CD14-positive monocyte (primary cell): ENCODE results near the gene PCBP3. TPM values are rescaled to one million over a fixed set of nuclear protein-coding genes. Genes with fewer than 3 reads are reported as not detected.

Experiments used
- DNase-seq, 3 donors: peaks; one replicate each; pipeline ENCODE4 v3.0.0-alpha.2; 2011 to 2022
- H2AFZ ChIP-seq: 2 replicates; pipeline ENCODE4 v1.6.0; 2012; ENCODE audit warnings: mild to moderate bottlenecking, low read depth, low read length, inconsistent platforms; ENCODE audit not compliant: insufficient read depth, poor library complexity, severe bottlenecking
- H3K27ac ChIP-seq, 2 donors: 1 replicate in 1 of 2; 2 replicates in 1 of 2; pipeline ENCODE4 v1.5.1; 2012 to 2013; ENCODE audit warnings: low read length in 2 of 2, control low read depth in 1 of 2, inconsistent platforms in 1 of 2, low read depth in 1 of 2, mild to moderate bottlenecking in 1 of 2
- H3K27me3 ChIP-seq, 2 donors: one replicate each; pipeline versions ENCODE4 v1.6.0 to v1.6.1; 2011 to 2013; ENCODE audit warnings: low read length in 2 of 2; ENCODE audit not compliant: control insufficient read depth in 2 of 2, insufficient read depth in 2 of 2
- H3K36me3 ChIP-seq, 2 donors: replicated peaks in 1 of 2; 1 replicate in 1 of 2; 2 replicates in 1 of 2; pipeline versions ENCODE4 v1.5.1 to v1.6.1; 2012 to 2013; ENCODE audit warnings: low read length in 2 of 2, control low read depth in 1 of 2, inconsistent platforms in 1 of 2, mild to moderate bottlenecking in 1 of 2; ENCODE audit not compliant: insufficient read depth in 2 of 2, control insufficient read depth in 1 of 2
- H3K4me1 ChIP-seq, 2 donors: 1 replicate in 1 of 2; 2 replicates in 1 of 2; pipeline versions ENCODE4 v1.5.1 to v1.6.1; 2012 to 2013; ENCODE audit warnings: low read length in 2 of 2, control low read depth in 1 of 2, inconsistent platforms in 1 of 2, mild to moderate bottlenecking in 1 of 2, moderate library complexity in 1 of 2; ENCODE audit not compliant: insufficient read depth in 2 of 2, control insufficient read depth in 1 of 2
- H3K4me2 ChIP-seq: replicated peaks from 2 replicates; pipeline ENCODE3; 2012; ENCODE audit warnings: low read length, moderate library complexity, mild to moderate bottlenecking; ENCODE audit not compliant: poor library complexity, severe bottlenecking; ENCODE audit errors: extremely low read depth
- H3K4me3 ChIP-seq, 3 experiments: fragments of 200-600 bp in 1 of 3; sonication (generic) in 1 of 3; replicated peaks in 1 of 3; 1 replicate in 2 of 3; 2 replicates in 1 of 3; pipeline ENCODE4 v1.5.1; 2011 to 2013; ENCODE audit warnings: low read length in 3 of 3, mild to moderate bottlenecking in 3 of 3, control low read depth in 2 of 3, low read depth in 2 of 3, inconsistent platforms in 1 of 3, moderate library complexity in 1 of 3
- H3K79me2 ChIP-seq: 2 replicates; pipeline ENCODE4 v1.6.0; 2012; ENCODE audit warnings: mild to moderate bottlenecking, control low read depth, inconsistent platforms, low read length, moderate library complexity; ENCODE audit not compliant: insufficient read depth
- H3K9ac ChIP-seq: 2 replicates; pipeline ENCODE4 v1.6.0; 2017; ENCODE audit warnings: low read length, mild to moderate bottlenecking; ENCODE audit not compliant: insufficient read depth, poor library complexity, severe bottlenecking
- H3K9me3 ChIP-seq, 2 donors: replicated peaks in 1 of 2; 1 replicate in 1 of 2; 2 replicates in 1 of 2; pipeline versions ENCODE4 v1.5.1 to v1.6.1; 2012 to 2013; ENCODE audit warnings: low read length in 2 of 2, control low read depth in 1 of 2; ENCODE audit not compliant: control insufficient read depth in 1 of 2, insufficient read depth in 1 of 2
- H4K20me1 ChIP-seq: 2 replicates; pipeline ENCODE4 v1.6.0; 2012; ENCODE audit warnings: mild to moderate bottlenecking, low read length, control low read depth, moderate library complexity; ENCODE audit not compliant: insufficient read depth
- H3K27ac Mint-ChIP-seq, 7 donors: one replicate each; pipeline ENCODE4 v1.8.0; 2020; ENCODE audit warnings: mild to moderate bottlenecking in 7 of 7, mixed read lengths in 7 of 7, moderate library complexity in 6 of 7, inconsistent platforms in 2 of 7
- H3K27me3 Mint-ChIP-seq, 3 donors: one replicate each; pipeline ENCODE4 v1.8.0; 2021 to 2022; ENCODE audit warnings: low read depth in 3 of 3, mild to moderate bottlenecking in 3 of 3, mixed read lengths in 3 of 3, moderate library complexity in 3 of 3, inconsistent platforms in 1 of 3
- H3K36me3 Mint-ChIP-seq, 2 donors: one replicate each; pipeline ENCODE4 v1.8.0; 2020; ENCODE audit warnings: mixed read lengths in 2 of 2, inconsistent platforms in 1 of 2, mild to moderate bottlenecking in 1 of 2
- H3K4me1 Mint-ChIP-seq: one replicate; pipeline ENCODE4 v1.8.0; 2020; ENCODE audit warnings: mild to moderate bottlenecking, mixed read lengths
- H3K4me3 Mint-ChIP-seq, 2 donors: one replicate each; pipeline ENCODE4 v1.8.0; 2020; ENCODE audit warnings: mild to moderate bottlenecking in 2 of 2, mixed read lengths in 2 of 2, moderate library complexity in 1 of 2
- H3K9me3 Mint-ChIP-seq, 7 donors: one replicate each; pipeline ENCODE4 v1.8.0; 2020 to 2022; ENCODE audit warnings: mixed read lengths in 7 of 7, mild to moderate bottlenecking in 6 of 7, moderate library complexity in 6 of 7, inconsistent platforms in 2 of 7
- whole genome bisulfite sequencing: methylation state at CpG from one replicate; pipeline ENCODE4 v1.1.5; 2013; ENCODE audit warnings: missing lambda C conversion rate; ENCODE audit not compliant: insufficient coverage; 5-methylcytosine and 5-hydroxymethylcytosine counted together
- intact Hi-C, 2 donors: fragments of 100-400 bp; cut with micrococcal nuclease; formaldehyde crosslinking; loops; one replicate each; pipeline versions ENCODE4 v1.15.0 to v1.15.1; 2023
- polyA plus RNA-seq, 3 donors: library from polyadenylated mRNA; depleted of rRNA in 1 of 3; unstranded in 2 of 3; stranded (reverse) in 1 of 3; fragments of 300-500 nt in 2 of 3; fragments of >200 nt in 1 of 3; fragmentation: Illumina TruSeq in 2 of 3; gene quantifications; 1 replicate in 2 of 3; 2 replicates in 1 of 3; pipeline ENCODE4 v1.2.3, GENCODE V29; 2012 to 2021
- TF ChIP-seq, protein P1 (sequence below): fragments of 200-600 bp; IDR thresholded peaks from one replicate; pipeline ENCODE4 v1.8.0; 2022; ENCODE audit warnings: antibody characterized with exemption, mild to moderate bottlenecking

Gene PCBP3
- polyA plus RNA-seq, 3 donors, result 0.34 to 0.49 TPM; not detected in 1

DNA sequence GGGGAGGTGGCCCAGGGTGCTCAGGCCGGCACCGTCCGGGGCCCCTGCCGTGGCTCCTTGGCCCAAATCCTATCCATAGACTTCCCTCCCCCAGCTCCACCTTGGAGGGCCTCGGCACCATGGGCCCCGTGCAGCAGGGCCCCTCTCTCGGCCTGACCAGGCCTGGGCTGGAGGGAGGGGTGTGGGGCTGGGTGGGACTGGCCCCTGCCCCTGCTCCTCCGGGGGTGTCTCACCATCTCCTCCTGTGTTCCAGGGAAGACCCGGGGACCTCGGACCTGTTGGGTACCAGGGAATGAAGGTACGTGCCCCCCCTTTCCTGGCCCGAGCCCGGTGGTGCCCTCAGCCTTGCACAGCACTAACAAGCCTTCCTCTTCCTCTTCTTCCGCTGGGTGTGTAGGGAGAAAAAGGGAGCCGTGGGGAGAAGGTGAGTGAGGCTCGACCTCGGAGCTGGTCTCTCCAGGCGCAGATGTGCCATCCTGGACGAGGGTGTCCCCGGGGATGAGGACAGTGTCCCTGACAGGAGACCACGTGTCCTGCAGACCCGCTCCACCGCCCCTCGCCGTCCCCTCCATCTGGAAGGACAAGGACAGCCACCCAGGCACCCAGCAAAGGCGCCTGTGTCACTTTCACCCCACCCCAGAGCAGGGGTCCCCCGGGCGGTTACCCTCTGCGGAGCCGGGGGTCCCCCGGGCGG is 346.0 kb downstream of the PCBP3 start:
- H3K27ac Mint-ChIP-seq, result no peak overlapping the region
- Histone ChIP-seq H3K79me2 (no peaks in the 10 kb centered on the region), H4K20me1 (no peaks in the 10 kb centered on the region), H3K4me2 (no peak overlapping the region), H3K4me3 (no peak overlapping the region), H3K4me1 (no peaks in the 10 kb centered on the region), H3K27me3 (peaks cover 0 to 2% of the 10 kb centered on the region in 2 donors), H3K36me3 (no peaks in the 10 kb centered on the region), H3K9ac (no peak overlapping the region), H3K9me3 (no peaks in the 10 kb centered on the region), H3K27ac (no peak overlapping the region), H2AFZ (no peak overlapping the region)
- no peaks in the 10 kb centered on the region for H3K4me1 Mint-ChIP-seq
- H3K4me3 Mint-ChIP-seq, result no peak overlapping the region
- TF ChIP-seq, protein P1, sequence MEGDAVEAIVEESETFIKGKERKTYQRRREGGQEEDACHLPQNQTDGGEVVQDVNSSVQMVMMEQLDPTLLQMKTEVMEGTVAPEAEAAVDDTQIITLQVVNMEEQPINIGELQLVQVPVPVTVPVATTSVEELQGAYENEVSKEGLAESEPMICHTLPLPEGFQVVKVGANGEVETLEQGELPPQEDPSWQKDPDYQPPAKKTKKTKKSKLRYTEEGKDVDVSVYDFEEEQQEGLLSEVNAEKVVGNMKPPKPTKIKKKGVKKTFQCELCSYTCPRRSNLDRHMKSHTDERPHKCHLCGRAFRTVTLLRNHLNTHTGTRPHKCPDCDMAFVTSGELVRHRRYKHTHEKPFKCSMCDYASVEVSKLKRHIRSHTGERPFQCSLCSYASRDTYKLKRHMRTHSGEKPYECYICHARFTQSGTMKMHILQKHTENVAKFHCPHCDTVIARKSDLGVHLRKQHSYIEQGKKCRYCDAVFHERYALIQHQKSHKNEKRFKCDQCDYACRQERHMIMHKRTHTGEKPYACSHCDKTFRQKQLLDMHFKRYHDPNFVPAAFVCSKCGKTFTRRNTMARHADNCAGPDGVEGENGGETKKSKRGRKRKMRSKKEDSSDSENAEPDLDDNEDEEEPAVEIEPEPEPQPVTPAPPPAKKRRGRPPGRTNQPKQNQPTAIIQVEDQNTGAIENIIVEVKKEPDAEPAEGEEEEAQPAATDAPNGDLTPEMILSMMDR, result no peak
- no peaks in the 10 kb centered on the region for H3K36me3 Mint-ChIP-seq
- no peak for DNase-seq
- intact Hi-C loops, result no loop called here
- 89% methylated on average over 18 of the region's 32 CpGs for WGBS
- peaks cover 1 to 13% (median 7%) of the 10 kb centered on the region in 3 donors for H3K27me3 Mint-ChIP-seq
- peaks cover 0 to 4% (median 0%) of the 10 kb centered on the region in 7 donors for H3K9me3 Mint-ChIP-seq

DNA sequence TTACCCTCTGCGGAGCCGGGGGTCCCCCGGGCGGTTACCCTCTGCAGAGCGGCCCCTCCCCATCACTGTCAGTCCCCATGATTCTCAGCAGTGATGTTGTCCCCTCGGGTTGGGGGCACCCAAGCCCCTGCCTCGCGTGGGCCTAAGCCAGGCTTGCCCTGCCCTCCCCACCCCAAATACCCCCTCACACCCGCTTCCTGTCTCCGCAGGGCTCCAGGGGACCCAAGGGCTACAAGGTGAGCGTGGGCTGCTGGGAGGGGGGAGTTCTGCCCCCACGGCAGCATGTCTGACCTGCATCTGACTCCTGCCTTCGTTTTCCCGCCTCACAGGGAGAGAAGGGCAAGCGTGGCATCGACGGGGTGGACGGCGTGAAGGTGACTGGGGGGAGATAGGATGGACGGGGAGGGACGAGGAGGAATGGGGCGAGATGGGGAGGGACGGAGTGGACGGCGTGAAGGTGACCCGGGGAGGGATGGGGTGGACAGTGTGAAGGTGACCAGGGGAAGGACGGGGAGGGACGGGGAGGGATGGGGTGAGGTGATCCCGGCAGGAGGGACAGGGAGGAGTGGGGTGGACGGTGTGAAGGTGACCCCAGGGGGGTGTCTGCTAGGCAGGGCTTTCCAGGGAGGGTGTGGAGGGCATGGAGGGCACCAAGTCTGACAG is 346.7 kb downstream of the PCBP3 start:
- H3K27me3 Mint-ChIP-seq, result peaks cover 0 to 6% (median under 1%) of the 10 kb centered on the region in 3 donors
- no peaks in the 10 kb centered on the region for H3K9me3 Mint-ChIP-seq
- TF ChIP-seq, protein P1, result no peak
- no peaks in the 10 kb centered on the region for H3K36me3 ChIP-seq
- no peaks in the 10 kb centered on the region for H3K36me3 Mint-ChIP-seq
- H3K27ac ChIP-seq, result no peak overlapping the region
- H2AFZ ChIP-seq, result no peak overlapping the region
- no peaks in the 10 kb centered on the region for H3K9me3 ChIP-seq
- H3K4me3 Mint-ChIP-seq, result no peak overlapping the region
- H3K9ac ChIP-seq, result no peak overlapping the region
- no peak overlapping the region for H3K27ac Mint-ChIP-seq
- no peak for DNase-seq
- no peak overlapping the region for H3K4me2 ChIP-seq
- H3K4me1 ChIP-seq, result no peaks in the 10 kb centered on the region
- H3K4me1 Mint-ChIP-seq, result no peaks in the 10 kb centered on the region
- H3K27me3 ChIP-seq, result no peaks in the 10 kb centered on the region
- no peaks in the 10 kb centered on the region for H3K79me2 ChIP-seq
- intact Hi-C loops, result no loop called here
- WGBS, result 93% methylated on average over 23 of the region's 30 CpGs
- H4K20me1 ChIP-seq, result no peaks in the 10 kb centered on the region
- no peak overlapping the region for H3K4me3 ChIP-seq
